ENCODE measurements around the gene SLCO6A1.
"Not testable (repeated sequence)": the region's sequence is repeated elsewhere in the genome, so short reads cannot be mapped to it uniquely, and the experiment has no call there.

SLCO6A1 gene

GRCh38 chr5:102498271-102499034, at the start of gene SLCO6A1:
Gene SLCO6A1, minus strand, starts transcription at chr5:102499001. Its CDS starts 157 bp downstream, at chr5:102498844.
- DNase-seq = no peak

GRCh38 chr5:102547141-102548035, 48.6 kb upstream of the SLCO6A1 start:
- DNase-seq = no peak

- DNase-seq = peak; percentile 12
Observed at GRCh38 chr5:102545175-102545574, 46.4 kb upstream of the SLCO6A1 start.

- peak; percentile 15 for DNase-seq
Observed at GRCh38 chr5:102542057-102542456, 43.3 kb upstream of the SLCO6A1 start.

- DNase-seq = no peak
Observed at GRCh38 chr5:102539996-102540728, 41.4 kb upstream of the SLCO6A1 start.

GRCh38 chr5:102539562-102539961, 40.8 kb upstream of the SLCO6A1 start:
- no peak for DNase-seq

- no peak for DNase-seq
Observed at GRCh38 chr5:102537011-102537410, 38.2 kb upstream of the SLCO6A1 start.

GRCh38 chr5:102536323-102536928, 37.6 kb upstream of the SLCO6A1 start:
- peak; percentile 27 for DNase-seq

GRCh38 chr5:102532123-102532522, 33.3 kb upstream of the SLCO6A1 start:
- DNase-seq = no peak

- DNase-seq = peak; percentile 99
Observed at GRCh38 chr5:102531506-102531905, 32.7 kb upstream of the SLCO6A1 start.

GRCh38 chr5:102529447-102529846, 30.6 kb upstream of the SLCO6A1 start:
- DNase-seq = no peak

- DNase-seq = no peak
Observed at GRCh38 chr5:102529031-102529430, 30.2 kb upstream of the SLCO6A1 start.

- DNase-seq = no peak
Observed at GRCh38 chr5:102528600-102528999, 29.8 kb upstream of the SLCO6A1 start.

- DNase-seq = no peak
Observed at GRCh38 chr5:102527547-102527946, 28.7 kb upstream of the SLCO6A1 start.

GRCh38 chr5:102523541-102524175, 24.9 kb upstream of the SLCO6A1 start:
- peak; percentile 80 for DNase-seq

- no peak for DNase-seq
Observed at GRCh38 chr5:102511666-102512065, 12.9 kb upstream of the SLCO6A1 start.

- not testable (repeated sequence) for DNase-seq
Observed at GRCh38 chr5:102491261-102491914, 7.4 kb downstream of the SLCO6A1 start.

- DNase-seq = peak; percentile 77
Observed at GRCh38 chr5:102483736-102484135, 15.1 kb downstream of the SLCO6A1 start.

GRCh38 chr5:102481054-102481715, 17.6 kb downstream of the SLCO6A1 start:
- DNase-seq = no peak

- peak; percentile 65 for DNase-seq
Observed at GRCh38 chr5:102453716-102454115, 45.1 kb downstream of the SLCO6A1 start.

- DNase-seq = no peak
Observed at GRCh38 chr5:102451082-102451481, 47.7 kb downstream of the SLCO6A1 start.
